OCI-LY1 (cell line): ENCODE results near the gene EDA.

Source experiments
- H2AFZ ChIP-seq: fragments of 200-600 bp; sonication (generic), shearing (Covaris generic); 2 replicates; pipeline ENCODE4 v1.6.0; 2014; ENCODE audit warnings: antibody characterized with exemption, mild to moderate bottlenecking, low read length
- H3F3A ChIP-seq: fragments of 200-600 bp; sonication (generic), shearing (Covaris generic); 2 replicates; pipeline ENCODE4 v1.6.0; 2014; ENCODE audit warnings: mild to moderate bottlenecking, antibody characterized with exemption, low read length, moderate library complexity; ENCODE audit not compliant: insufficient read depth
- H3K27ac ChIP-seq: fragments of 200-600 bp; sonication (generic); 2 replicates; pipeline ENCODE4 v1.5.1; 2014; ENCODE audit warnings: low read length, mixed run types, mild to moderate bottlenecking, low read depth; ENCODE audit not compliant: poor library complexity, severe bottlenecking
- H3K27me3 ChIP-seq: fragments of 200-600 bp; sonication (generic); 2 replicates; pipeline ENCODE4 v1.6.0; 2014; ENCODE audit warnings: antibody characterized with exemption, mild to moderate bottlenecking, low read length, moderate library complexity; ENCODE audit not compliant: insufficient read depth
- H3K36me3 ChIP-seq: fragments of 200-600 bp; sonication (generic); 2 replicates; pipeline ENCODE4 v1.6.1; 2014; ENCODE audit warnings: mild to moderate bottlenecking, antibody characterized with exemption, low read length, moderate library complexity, mixed read lengths; ENCODE audit not compliant: insufficient read depth
- H3K4me1 ChIP-seq: fragments of 200-600 bp; sonication (generic); 2 replicates; pipeline ENCODE4 v1.5.1; 2014; ENCODE audit warnings: mild to moderate bottlenecking, low read length, moderate library complexity; ENCODE audit not compliant: insufficient read depth, severe bottlenecking
- H3K4me2 ChIP-seq: fragments of 200-600 bp; sonication (generic), shearing (Covaris generic); 2 replicates; pipeline ENCODE4 v1.6.1; 2014; ENCODE audit warnings: low read length
- H3K4me3 ChIP-seq: fragments of 200-600 bp; sonication (generic); 2 replicates; pipeline ENCODE4 v1.5.1; 2014; ENCODE audit warnings: low read length, low read depth, mild to moderate bottlenecking, mixed read lengths; ENCODE audit not compliant: poor library complexity, severe bottlenecking
- H3K79me2 ChIP-seq: fragments of 200-600 bp; shearing (Covaris generic); 2 replicates; pipeline ENCODE4 v1.6.1; 2016; ENCODE audit warnings: mixed run types, low read length, mixed read lengths; ENCODE audit not compliant: insufficient read depth
- H3K9ac ChIP-seq: fragments of 200-600 bp; sonication (generic), shearing (Covaris generic); 2 replicates; pipeline ENCODE4 v1.6.1; 2014; ENCODE audit warnings: mild to moderate bottlenecking, low read length, mixed read lengths
- H3K9me2 ChIP-seq: fragments of 200-600 bp; sonication (generic), shearing (Covaris generic); 2 replicates; pipeline ENCODE4 v1.6.1; 2014; ENCODE audit warnings: low read depth, mild to moderate bottlenecking, low read length, mixed read lengths
- H3K9me3 ChIP-seq: fragments of 200-600 bp; shearing (Covaris generic); 2 replicates; pipeline ENCODE4 v1.6.1; 2014; ENCODE audit warnings: low read length, mixed read lengths
- H4K20me1 ChIP-seq: fragments of 200-600 bp; sonication (generic), shearing (Covaris generic); 2 replicates; pipeline ENCODE4 v1.6.0; 2016; ENCODE audit warnings: mild to moderate bottlenecking, low read length; ENCODE audit not compliant: insufficient read depth
- EZH2 ChIP-seq: fragments of 200-600 bp; sonication (generic), shearing (Covaris generic); IDR thresholded peaks from 2 replicates; pipeline ENCODE4 v1.8.0; 2017; ENCODE audit warnings: borderline replicate concordance, mixed run types, mild to moderate bottlenecking, antibody characterized with exemption, low read length, moderate library complexity, mixed read lengths
- TF ChIP-seq, protein P1 (sequence below): fragments of 200-600 bp; sonication (generic), shearing (Covaris generic); IDR thresholded peaks from 2 replicates; pipeline ENCODE4 v1.5.1; 2017; ENCODE audit warnings: mild to moderate bottlenecking, antibody characterized with exemption, low read length, moderate library complexity, mixed read lengths

EDA gene

DNA sequence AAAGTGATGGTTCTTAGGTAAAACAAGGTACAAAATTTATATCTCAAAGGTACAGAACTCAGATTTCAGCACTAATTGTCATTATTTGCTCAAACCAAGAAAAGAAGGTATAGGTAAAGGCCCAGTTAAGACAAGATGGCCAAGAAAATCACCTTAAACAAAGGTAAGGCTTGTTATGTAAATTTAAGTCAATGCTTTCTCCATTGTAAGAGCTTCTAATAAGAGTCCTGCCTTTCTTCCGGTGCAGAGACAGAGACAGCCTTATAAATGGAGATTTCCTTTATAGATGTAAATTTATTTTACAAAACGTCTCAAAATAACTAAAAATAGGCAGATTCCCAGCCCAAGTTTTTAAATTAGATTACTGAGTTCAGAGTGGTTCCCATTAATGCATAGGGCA, 89.9 kb downstream of the EDA start:
- H3K27ac ChIP-seq: no peak overlapping the region
- no peak overlapping the region for H3K4me3 ChIP-seq
- H3F3A ChIP-seq: no peaks in the 10 kb centered on the region
- no peaks in the 10 kb centered on the region for H3K36me3 ChIP-seq
- H3K27me3 ChIP-seq: no peaks in the 10 kb centered on the region
- H3K4me2 ChIP-seq: no peak overlapping the region
- TF ChIP-seq EZH2: no peak
- TF ChIP-seq, protein P1, sequence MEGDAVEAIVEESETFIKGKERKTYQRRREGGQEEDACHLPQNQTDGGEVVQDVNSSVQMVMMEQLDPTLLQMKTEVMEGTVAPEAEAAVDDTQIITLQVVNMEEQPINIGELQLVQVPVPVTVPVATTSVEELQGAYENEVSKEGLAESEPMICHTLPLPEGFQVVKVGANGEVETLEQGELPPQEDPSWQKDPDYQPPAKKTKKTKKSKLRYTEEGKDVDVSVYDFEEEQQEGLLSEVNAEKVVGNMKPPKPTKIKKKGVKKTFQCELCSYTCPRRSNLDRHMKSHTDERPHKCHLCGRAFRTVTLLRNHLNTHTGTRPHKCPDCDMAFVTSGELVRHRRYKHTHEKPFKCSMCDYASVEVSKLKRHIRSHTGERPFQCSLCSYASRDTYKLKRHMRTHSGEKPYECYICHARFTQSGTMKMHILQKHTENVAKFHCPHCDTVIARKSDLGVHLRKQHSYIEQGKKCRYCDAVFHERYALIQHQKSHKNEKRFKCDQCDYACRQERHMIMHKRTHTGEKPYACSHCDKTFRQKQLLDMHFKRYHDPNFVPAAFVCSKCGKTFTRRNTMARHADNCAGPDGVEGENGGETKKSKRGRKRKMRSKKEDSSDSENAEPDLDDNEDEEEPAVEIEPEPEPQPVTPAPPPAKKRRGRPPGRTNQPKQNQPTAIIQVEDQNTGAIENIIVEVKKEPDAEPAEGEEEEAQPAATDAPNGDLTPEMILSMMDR: no peak
- H3K79me2 ChIP-seq: no peaks in the 10 kb centered on the region
- no peaks in the 10 kb centered on the region for H4K20me1 ChIP-seq
- no peak overlapping the region for H2AFZ ChIP-seq
- no peaks in the 10 kb centered on the region for H3K9me2 ChIP-seq
- no peak overlapping the region for H3K9ac ChIP-seq
- H3K9me3 ChIP-seq: no peaks in the 10 kb centered on the region
- no peaks in the 10 kb centered on the region for H3K4me1 ChIP-seq

- no peak overlapping the region for H3K9ac ChIP-seq
- TF ChIP-seq EZH2: no peak
- TF ChIP-seq, protein P1: no peak
- no peaks in the 10 kb centered on the region for H3K9me3 ChIP-seq
- no peaks in the 10 kb centered on the region for H3F3A ChIP-seq
- no peak overlapping the region for H3K4me3 ChIP-seq
- no peak overlapping the region for H3K27ac ChIP-seq
- no peak overlapping the region for H2AFZ ChIP-seq
- no peaks in the 10 kb centered on the region for H3K9me2 ChIP-seq
- H3K27me3 ChIP-seq: no peaks in the 10 kb centered on the region
- H3K79me2 ChIP-seq: no peaks in the 10 kb centered on the region
- no peaks in the 10 kb centered on the region for H3K4me1 ChIP-seq
- no peaks in the 10 kb centered on the region for H3K36me3 ChIP-seq
- no peak overlapping the region for H3K4me2 ChIP-seq
- H4K20me1 ChIP-seq: no peaks in the 10 kb centered on the region
These were observed 102.2 kb downstream of the EDA start for GRCh38 chrX:69718102-69718501.

DNA sequence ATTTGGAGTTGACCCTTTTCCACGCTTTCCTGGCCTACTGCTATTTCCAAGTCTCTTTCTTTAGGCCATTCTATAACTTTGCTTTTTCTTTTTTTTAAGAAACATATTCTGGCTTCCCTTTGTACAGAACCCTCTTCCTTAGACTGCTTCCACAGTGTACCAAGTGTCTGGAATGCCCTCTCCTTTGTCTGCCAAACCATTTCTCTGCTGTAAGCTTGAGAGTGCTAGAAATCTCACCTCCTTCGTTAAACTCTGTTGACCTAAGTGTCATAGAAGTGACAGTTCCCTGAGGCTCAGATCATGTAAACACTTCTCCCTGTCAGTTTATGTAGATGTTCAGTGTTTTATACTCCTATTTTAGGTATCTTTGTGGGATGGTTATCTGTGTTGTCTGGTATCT, 108.4 kb downstream of the EDA start:
- Histone ChIP-seq H3K27ac (no peak overlapping the region), H3F3A (no peaks in the 10 kb centered on the region), H3K9me3 (no peaks in the 10 kb centered on the region), H3K36me3 (no peaks in the 10 kb centered on the region), H3K4me2 (no peak overlapping the region), H3K4me3 (no peak overlapping the region), H3K79me2 (no peaks in the 10 kb centered on the region), H3K9ac (no peak overlapping the region), H4K20me1 (no peaks in the 10 kb centered on the region), H3K4me1 (no peaks in the 10 kb centered on the region), H3K9me2 (no peaks in the 10 kb centered on the region), H3K27me3 (no peaks in the 10 kb centered on the region), H2AFZ (no peak overlapping the region)
- TF ChIP-seq, protein P1: no peak
- no peak for TF ChIP-seq EZH2
